ENCODE measurements around the gene UBALD2.

Gene UBALD2

GRCh38 chr17:76273445-76274111 is 8.4 kb downstream of the UBALD2 start:
- DNase-seq (ENCODE audit: low spot score in 2 of 2), result peak in 1 of 2 donors; percentile 18
- peaks cover 52% of the 10 kb centered on the region for H3K4me1 Mint-ChIP-seq
- H3K4me3 Mint-ChIP-seq, result peak overlapping the region; percentile 21
- ATAC-seq (ENCODE audit: low read depth), result no peak
- H3K36me3 Mint-ChIP-seq, result no peaks in the 10 kb centered on the region
- H3K9me3 Mint-ChIP-seq, result no peaks in the 10 kb centered on the region
- no peaks in the 10 kb centered on the region for H3K27me3 Mint-ChIP-seq
- peak overlapping the region; percentile 90 for H3K27ac Mint-ChIP-seq

DNA sequence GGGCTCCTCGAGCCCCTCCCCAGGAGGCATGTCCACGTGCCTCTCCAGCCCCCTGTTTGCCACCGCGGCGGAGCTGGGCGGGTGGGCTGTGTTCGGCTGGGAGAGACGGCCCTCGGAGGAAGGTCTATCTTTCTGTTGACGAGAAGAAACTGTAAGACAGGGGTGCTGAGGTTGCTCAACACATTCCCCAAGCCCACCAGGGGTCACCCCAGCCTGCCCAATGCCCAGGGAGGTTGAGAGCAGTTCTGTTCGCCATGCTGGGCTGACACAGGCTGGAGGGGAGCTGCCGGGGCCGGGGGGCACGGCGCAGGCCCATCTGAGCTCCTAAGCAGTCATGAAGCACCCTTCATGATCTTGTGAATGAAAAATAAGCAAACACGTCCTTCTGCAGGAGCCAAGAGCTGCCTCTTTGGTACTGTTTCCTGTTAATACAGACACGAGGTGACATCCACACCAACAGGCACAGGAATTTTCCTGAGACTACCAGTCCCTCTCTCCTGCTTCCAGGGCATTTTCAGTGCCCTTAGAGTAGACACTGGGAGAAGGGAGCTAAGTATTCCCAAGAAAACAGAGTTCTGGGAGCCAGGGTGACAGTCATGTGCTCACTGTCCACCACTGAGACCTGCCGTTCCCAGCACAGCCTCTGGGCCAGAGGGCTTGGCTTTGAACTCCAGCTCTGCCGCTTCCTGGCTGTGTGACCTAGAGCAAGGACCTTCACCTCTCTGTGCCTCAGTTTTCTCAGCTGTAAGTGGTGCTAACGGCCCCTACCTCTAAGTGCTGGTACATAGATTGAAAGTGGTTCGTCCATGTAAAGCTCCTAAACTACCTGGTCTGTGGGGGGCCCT is 9.2 kb downstream of the UBALD2 start:
- Mint-ChIP-seq H3K4me3 (peak overlapping the region; percentile 21), H3K4me1 (peaks cover 46% of the 10 kb centered on the region)

DNA sequence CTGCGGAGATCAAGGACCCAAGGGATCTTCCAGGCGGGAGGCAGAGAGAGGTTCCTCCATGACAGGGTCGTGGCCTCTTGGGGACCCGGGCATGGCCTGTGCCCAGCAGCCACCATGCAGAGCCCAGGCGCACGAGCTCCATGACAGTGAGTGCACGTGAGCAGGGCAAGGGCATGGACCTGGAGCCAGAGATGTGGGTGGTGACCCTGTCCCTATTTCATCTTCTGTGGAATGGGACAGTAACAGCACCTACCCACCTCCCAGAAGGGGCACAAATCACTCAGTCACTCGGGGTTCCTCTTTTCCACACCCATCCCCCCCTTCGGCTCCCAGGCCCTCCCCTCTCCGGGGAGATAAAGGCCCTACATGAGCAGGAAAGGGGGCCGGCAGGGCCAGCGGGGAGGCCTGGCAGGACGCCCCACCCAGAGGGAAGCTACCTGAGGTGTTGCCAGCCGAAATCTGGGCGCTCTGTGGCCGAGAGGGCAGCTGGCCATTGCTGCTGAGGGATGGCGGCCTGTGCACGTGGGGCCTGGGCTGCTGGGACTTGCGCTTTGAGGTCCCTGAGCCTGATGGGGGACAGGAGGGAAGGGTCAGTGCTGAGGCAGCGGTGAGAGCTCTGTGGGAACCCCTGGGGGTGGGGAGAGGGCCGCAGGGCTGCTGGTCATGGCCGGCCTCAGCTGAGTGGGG is 10.4 kb downstream of the UBALD2 start:
- H3K27ac Mint-ChIP-seq, result peak overlapping the region; percentile 90
- peak overlapping the region; percentile 25 for H3K4me3 Mint-ChIP-seq
- DNase-seq (ENCODE audit: low spot score in 2 of 2) (peak in 1 of 2 donors; percentile 59), ATAC-seq (ENCODE audit: low read depth) (no peak)
- H3K9me3 Mint-ChIP-seq, result no peaks in the 10 kb centered on the region
- no peaks in the 10 kb centered on the region for H3K36me3 Mint-ChIP-seq
- peaks cover 38% of the 10 kb centered on the region for H3K4me1 Mint-ChIP-seq
- H3K27me3 Mint-ChIP-seq, result no peaks in the 10 kb centered on the region

More for the DNA sequence above, 9.2 kb downstream of the UBALD2 start:
- no peaks in the 10 kb centered on the region for H3K36me3 Mint-ChIP-seq
- no peaks in the 10 kb centered on the region for H3K9me3 Mint-ChIP-seq
- no peak for ATAC-seq (ENCODE audit: low read depth)
- H3K27ac Mint-ChIP-seq, result peak overlapping the region; percentile 90
- H3K27me3 Mint-ChIP-seq, result no peaks in the 10 kb centered on the region
- DNase-seq (ENCODE audit: low spot score in 2 of 2), result peak in 1 of 2 donors; percentile 28

- H3K9me3 Mint-ChIP-seq, result no peaks in the 10 kb centered on the region
- H3K27ac Mint-ChIP-seq, result peak overlapping the region; percentile 90
- peaks cover 33% of the 10 kb centered on the region for H3K4me1 Mint-ChIP-seq
- H3K4me3 Mint-ChIP-seq, result no peak overlapping the region
- ATAC-seq (ENCODE audit: low read depth) (peak; percentile 56), DNase-seq (ENCODE audit: low spot score in 2 of 2) (peak in 1 of 2 donors; percentile 70)
- no peaks in the 10 kb centered on the region for H3K36me3 Mint-ChIP-seq
- no peaks in the 10 kb centered on the region for H3K27me3 Mint-ChIP-seq
These were observed 10.9 kb downstream of the UBALD2 start for GRCh38 chr17:76276069-76276431.

- Mint-ChIP-seq H3K9me3 (no peaks in the 10 kb centered on the region), H3K4me1 (peaks cover 30% of the 10 kb centered on the region), H3K4me3 (no peak overlapping the region), H3K27me3 (no peaks in the 10 kb centered on the region), H3K36me3 (no peaks in the 10 kb centered on the region), H3K27ac (peak overlapping the region; percentile 90)
- ATAC-seq (ENCODE audit: low read depth), result no peak
- no peak for DNase-seq (ENCODE audit: low spot score in 2 of 2)
These were observed 11.5 kb downstream of the UBALD2 start for GRCh38 chr17:76276461-76277299.

- H3K36me3 Mint-ChIP-seq, result no peaks in the 10 kb centered on the region
- peak overlapping the region; percentile 90 for H3K27ac Mint-ChIP-seq
- H3K27me3 Mint-ChIP-seq, result no peaks in the 10 kb centered on the region
- no peaks in the 10 kb centered on the region for H3K9me3 Mint-ChIP-seq
- H3K4me1 Mint-ChIP-seq, result peaks cover 27% of the 10 kb centered on the region
- ATAC-seq (ENCODE audit: low read depth) (no peak), DNase-seq (ENCODE audit: low spot score in 2 of 2) (peak in 1 of 2 donors; percentile 20)
- H3K4me3 Mint-ChIP-seq, result no peak overlapping the region
These were observed 12.4 kb downstream of the UBALD2 start for GRCh38 chr17:76277300-76278267.

DNA sequence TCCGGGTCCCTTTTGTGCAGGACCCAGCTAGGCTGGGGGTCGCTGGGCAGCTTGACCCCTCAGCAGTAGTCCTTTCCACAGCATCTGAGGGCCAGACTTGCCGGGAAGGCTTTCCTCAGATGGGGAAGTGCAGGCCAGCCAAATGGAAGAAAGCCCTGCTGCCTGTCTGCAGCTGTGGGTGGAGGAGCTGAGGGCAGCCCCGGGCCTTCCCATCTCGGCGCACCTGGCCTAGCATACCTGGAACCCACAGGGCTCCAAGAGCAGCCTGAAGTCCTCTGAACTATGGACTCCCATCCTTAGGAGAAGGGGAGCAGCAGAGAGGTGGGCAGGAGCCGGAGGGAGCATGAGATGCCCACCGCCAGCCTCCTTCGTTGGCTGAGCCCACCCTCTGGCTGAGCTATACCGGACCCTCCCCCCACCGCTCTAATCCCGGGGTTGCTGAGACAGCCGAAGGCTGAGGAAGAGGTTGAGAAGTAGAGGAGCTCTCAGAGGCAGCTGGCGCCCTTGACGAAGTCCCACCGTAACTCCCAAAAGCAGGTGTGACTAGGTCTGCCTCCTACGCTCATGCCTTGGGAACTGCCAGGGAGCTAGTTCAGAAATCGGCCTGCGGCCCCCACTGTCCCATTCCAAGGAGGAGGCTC is 13.2 kb downstream of the UBALD2 start:
- no peak for ATAC-seq (ENCODE audit: low read depth)
- no peak overlapping the region for H3K27ac Mint-ChIP-seq

DNA sequence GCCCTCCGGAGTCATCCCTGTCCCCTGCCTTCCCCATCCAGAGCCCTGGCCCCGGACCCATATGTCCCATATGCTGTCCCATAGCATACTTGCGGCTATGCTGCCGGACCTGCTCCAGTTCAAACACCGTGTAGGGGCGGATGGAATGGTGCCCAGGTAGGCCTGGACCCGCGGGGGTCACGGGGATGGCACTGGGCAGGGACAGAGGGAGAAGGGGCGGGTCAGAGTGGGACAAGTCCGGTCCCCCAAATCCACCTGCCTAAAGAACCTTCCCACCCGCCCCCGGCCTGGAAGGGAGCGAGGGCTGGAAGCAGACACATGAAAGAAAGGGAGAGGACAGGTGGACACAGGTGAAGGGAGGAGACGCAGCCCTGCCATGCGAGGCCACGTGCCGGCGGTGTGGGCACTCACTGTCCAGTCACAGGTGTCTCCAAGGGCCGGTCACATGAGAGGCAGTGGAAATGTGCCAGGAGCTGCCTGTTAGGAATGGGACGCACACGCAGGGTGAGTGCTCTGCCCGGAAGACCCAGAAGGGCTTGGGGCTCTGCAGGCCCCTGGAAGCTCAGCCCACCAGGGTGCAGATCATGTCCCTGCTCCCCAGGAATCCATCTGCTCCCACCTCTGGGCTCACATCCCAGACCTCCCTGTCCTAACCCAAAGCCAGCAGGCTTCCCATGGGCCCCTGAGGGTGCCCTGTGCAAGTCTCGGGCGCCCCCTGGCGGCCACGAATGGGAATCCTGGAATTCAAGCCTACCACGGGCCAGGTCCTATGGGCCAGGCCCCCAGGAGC is 14.0 kb downstream of the UBALD2 start:
- ATAC-seq (ENCODE audit: low read depth) (peak; percentile 49), DNase-seq (ENCODE audit: low spot score in 2 of 2) (peak; percentile 87)
- Mint-ChIP-seq H3K27ac (no peak overlapping the region), H3K36me3 (no peaks in the 10 kb centered on the region), H3K9me3 (no peaks in the 10 kb centered on the region), H3K4me1 (peaks cover 18% of the 10 kb centered on the region), H3K4me3 (no peak overlapping the region), H3K27me3 (no peaks in the 10 kb centered on the region)

More for the DNA sequence above, 13.2 kb downstream of the UBALD2 start:
- no peaks in the 10 kb centered on the region for H3K27me3 Mint-ChIP-seq
- no peak overlapping the region for H3K4me3 Mint-ChIP-seq
- H3K9me3 Mint-ChIP-seq, result no peaks in the 10 kb centered on the region
- H3K4me1 Mint-ChIP-seq, result peaks cover 20% of the 10 kb centered on the region
- H3K36me3 Mint-ChIP-seq, result no peaks in the 10 kb centered on the region
- peak in 1 of 2 donors; percentile 25 for DNase-seq (ENCODE audit: low spot score in 2 of 2)

GRCh38 chr17:76279742-76280287 is 14.7 kb downstream of the UBALD2 start:
- H3K27me3 Mint-ChIP-seq, result no peaks in the 10 kb centered on the region
- no peaks in the 10 kb centered on the region for H3K9me3 Mint-ChIP-seq
- H3K27ac Mint-ChIP-seq, result no peak overlapping the region
- no peak overlapping the region for H3K4me3 Mint-ChIP-seq
- DNase-seq (ENCODE audit: low spot score in 2 of 2) (no peak), ATAC-seq (ENCODE audit: low read depth) (no peak)
- H3K4me1 Mint-ChIP-seq, result peaks cover 16% of the 10 kb centered on the region
- no peaks in the 10 kb centered on the region for H3K36me3 Mint-ChIP-seq

DNA sequence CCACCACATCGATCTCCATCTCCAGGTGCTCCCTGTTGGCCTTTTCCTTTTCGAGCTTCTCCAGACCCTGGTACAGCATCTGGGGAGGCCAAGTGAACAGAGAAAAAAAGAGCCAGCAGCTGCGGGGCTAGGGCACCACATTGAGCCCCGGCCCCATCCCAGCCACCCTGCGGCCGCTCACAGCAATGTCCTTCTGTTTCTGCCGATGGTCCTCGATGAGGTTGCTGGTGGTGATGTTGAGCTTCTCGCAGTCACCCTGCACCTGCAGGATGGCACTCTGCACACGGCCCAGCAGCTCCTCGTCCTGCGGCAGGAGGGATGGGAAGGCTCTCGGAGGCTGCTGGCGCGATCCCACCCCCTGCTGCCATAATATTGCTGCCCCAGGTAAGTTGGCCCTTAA is 15.5 kb downstream of the UBALD2 start:
- no peaks in the 10 kb centered on the region for H3K36me3 Mint-ChIP-seq
- no peak overlapping the region for H3K4me3 Mint-ChIP-seq
- DNase-seq (ENCODE audit: low spot score in 2 of 2), result no peak
- no peaks in the 10 kb centered on the region for H3K27me3 Mint-ChIP-seq
- no peaks in the 10 kb centered on the region for H3K9me3 Mint-ChIP-seq
- no peak overlapping the region for H3K27ac Mint-ChIP-seq
- ATAC-seq (ENCODE audit: low read depth), result no peak
- peaks cover 10% of the 10 kb centered on the region for H3K4me1 Mint-ChIP-seq

DNA sequence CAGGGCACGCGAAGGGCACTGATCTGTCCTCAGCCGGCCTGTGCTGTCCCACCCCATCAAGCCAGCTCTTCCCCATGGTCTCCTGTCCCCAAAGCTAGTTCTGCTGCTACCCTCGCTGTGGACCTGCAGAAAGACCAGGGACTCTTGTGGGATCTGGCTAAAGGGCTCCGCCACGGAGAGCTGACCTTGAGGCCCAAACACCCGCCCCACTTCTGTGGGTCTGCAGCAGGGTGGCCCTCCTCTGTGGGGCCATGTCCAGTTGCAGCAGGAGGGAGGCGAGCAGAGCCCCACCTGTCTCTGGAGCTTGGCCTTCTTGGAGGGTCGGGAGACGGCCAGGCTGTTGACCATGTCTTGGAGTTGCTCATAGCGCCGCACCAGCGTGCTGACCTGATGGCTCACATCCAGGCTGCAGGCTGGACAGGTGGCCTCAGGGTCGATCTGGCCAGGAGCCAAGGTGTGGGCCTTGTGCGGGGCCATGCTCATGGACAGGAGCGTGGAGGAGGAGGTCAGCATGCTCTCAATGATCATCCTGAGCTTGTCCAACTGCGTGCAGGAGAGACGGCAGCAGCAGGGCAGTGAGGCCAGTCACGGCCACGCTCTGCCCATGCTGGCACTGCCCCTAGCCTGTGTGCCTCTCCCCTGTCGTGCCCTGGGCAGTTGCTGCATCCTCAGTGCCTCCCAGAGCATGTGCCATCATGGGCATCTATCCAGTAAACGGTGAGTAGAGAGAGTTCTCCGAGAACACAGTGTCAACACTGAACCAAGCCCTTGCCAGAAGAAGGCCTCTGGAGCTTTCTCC is 16.6 kb downstream of the UBALD2 start:
- no peak overlapping the region for H3K27ac Mint-ChIP-seq
- DNase-seq (ENCODE audit: low spot score in 2 of 2), result no peak
- H3K4me3 Mint-ChIP-seq, result no peak overlapping the region
- no peaks in the 10 kb centered on the region for H3K36me3 Mint-ChIP-seq
- H3K9me3 Mint-ChIP-seq, result no peaks in the 10 kb centered on the region
- no peak for ATAC-seq (ENCODE audit: low read depth)
- H3K4me1 Mint-ChIP-seq, result peaks cover 4% of the 10 kb centered on the region
- H3K27me3 Mint-ChIP-seq, result no peaks in the 10 kb centered on the region
